ENCODE measurements around the gene TRAK1.

TRAK1 gene

DNA sequence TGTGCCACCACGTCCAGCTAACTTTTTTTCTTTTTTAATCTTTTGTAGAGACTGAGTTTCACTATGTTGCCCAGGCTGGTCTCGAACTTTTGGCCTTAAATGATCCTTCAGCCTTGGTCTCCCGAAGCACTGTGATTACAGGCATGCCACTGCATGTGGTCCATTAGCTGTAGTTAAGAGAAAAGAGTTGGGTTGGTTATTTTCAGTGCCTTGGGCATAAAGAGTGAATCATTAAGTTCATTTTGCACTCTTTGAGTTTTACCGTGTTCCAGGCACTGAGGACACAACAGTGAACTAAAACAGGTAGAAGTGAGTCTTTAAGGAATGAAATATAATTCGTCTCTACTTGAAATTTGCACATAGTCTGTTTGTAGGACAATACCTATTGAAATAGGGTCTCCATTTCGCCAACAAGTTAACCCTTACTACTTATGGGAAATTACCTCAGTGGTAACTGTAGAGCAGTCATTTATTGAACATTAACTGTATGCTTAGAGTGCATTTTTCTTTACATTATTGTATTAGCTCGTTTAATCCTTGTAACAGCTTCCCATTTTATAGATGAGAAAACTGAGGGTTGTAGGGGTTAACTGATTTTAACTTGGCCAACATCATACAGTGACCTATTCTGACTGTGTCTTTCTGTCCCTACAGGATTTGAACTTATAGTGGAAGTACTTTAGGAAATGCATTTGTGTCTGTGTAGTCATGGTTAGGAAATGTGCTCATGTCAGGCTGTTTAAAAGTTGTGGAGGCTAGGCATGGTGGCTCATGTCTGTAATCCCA, 22.7 kb upstream of the TRAK1 start:
- DNase-seq (ENCODE audit: low read depth in 2 of 2): no peak

DNA sequence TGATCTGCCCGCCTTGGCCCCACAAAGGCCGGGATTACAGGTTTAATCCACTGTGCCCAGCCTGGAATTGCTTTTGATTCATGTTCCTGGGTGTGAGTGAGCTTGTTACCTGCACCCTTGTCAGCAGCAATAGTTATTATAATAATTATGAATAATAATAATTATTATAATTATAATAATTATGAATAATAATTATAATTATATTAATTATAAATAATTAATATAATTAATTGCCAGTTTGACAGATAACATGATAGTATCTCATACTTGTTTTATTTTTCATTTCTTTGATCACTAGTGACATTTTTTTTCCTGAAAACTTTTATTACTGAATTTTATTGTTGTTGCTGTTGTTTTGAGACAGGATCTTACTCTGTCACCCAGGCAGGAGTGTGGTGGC, 21.1 kb upstream of the TRAK1 start:
- no peak for DNase-seq (ENCODE audit: low read depth in 2 of 2)

GRCh38 chr3:42070524-42070923, 20.6 kb upstream of the TRAK1 start:
- DNase-seq (ENCODE audit: low read depth in 2 of 2): no peak

GRCh38 chr3:42071904-42072812, 19.0 kb upstream of the TRAK1 start:
- DNase-seq (ENCODE audit: low read depth in 2 of 2): no peak

DNA sequence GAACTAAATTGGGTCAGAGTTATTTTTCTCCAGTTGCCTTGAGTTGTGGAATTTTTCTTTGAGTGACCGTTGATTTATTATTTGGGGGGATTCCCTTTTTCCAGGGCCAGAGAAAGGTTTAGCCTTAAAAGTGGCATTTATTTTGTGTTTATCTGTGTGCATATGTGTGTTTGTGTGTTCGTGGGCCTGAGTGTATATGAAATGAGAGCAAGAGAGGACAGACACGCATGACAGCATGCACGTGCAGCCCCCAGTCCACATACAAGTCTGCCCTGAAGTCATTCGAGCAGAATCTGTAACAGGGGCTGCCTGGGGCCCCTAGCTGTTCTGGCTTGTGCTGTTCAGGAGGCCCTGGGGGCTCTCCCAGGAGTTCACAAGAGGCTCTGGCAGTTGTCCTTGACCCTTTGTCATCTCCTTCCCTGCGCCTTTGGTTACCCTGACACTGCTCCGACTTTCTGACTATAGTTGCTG, 18.3 kb upstream of the TRAK1 start:
- no peak for DNase-seq (ENCODE audit: low read depth in 2 of 2)

DNA sequence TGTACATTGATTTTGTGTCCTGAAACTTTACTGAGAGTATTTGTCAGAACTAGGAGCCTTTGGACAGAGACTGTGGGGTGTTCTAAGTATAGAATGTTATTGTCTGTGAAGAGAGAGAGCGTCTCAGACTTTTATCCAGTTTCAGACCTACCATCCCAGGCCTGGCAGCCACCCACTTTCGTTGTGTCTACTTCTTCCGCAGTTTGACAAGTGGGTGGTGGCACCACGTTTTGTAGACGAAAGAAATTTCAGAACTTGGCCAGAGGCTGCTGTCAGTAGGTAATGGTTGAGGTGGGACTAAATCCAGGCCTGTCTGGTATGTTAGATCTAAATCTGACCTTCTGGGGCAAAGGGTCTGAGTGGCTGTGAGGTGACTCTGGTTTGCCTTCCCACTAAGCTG, 13.4 kb upstream of the TRAK1 start:
- DNase-seq (ENCODE audit: low read depth in 2 of 2): no peak

DNA sequence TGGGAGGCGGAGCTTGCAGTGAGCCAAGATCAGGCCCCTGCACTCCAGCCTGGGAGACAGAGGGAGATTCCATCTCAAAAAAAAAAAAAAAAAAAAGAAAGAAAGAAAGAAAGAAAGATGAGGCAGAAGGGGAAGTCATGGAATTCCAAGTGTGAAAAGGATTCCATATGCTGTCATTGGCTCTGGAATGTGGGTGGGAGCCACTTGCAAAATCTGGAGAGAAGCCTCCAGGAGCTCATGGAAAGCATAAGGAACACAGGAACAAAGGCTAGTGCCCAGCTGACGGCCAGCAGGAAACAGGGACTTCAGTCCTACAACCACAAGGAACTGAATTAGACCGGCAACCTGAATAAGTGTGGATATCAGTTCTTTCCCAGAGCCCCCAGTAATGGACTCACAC, 12.5 kb upstream of the TRAK1 start:
- no peak for DNase-seq (ENCODE audit: low read depth in 2 of 2)

DNA sequence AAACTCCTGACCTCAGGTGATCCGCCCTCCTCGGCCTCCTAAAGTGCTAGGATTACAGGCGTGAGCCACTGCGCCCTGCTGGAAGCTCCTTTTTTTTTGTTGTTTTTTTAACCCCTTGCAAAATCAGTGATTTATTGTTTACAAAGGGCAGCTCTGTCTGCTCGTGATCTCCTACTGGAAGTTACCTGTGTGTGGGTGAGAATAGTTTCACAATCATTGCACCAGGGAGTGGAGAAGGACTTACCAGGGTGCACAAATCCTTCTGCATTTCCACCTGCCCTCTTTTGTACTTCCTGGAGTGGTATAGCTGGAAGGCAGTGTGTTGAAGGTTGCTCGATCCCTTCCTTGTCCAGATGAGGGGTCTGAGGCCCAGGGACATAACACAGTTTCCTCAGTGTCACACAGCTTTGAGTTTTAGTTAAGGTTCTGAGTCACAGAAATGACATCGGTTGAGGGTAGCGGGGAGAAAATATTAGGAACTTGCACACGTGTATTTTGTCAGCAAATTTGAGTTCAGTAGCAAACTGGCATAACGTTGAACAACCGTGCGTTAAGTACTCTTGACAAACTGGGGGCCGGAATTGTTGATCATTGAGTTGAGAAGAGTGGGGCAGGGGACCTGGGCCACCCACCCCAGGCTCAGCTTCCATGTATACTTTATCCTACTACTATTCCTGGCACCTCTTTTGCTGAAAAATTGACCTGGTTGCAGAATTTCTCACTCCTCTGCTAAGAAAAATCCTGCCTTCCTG, 11.3 kb upstream of the TRAK1 start:
- no peak for DNase-seq (ENCODE audit: low read depth in 2 of 2)

DNA sequence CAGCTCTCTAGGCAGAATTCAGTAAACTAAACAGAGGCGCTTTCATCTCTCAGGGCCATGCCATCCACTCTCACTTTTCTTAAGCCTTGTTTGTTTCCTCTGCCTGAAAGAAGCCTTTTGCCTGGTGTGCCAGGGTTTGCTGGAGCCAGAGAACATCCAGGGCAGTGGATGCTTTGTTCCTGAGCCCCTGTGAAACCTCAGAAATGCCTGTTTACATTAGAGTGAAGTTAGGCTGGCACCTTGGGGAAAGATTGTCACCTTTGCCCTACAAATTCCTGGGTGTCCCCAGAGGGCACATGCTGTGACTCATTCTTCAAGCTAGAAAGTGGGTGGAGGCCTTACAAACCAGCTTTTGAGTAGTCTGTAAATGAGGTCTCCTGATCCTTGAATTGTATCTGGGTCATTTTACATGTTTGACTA, 10.7 kb upstream of the TRAK1 start:
- no peak for DNase-seq (ENCODE audit: low read depth in 2 of 2)

DNA sequence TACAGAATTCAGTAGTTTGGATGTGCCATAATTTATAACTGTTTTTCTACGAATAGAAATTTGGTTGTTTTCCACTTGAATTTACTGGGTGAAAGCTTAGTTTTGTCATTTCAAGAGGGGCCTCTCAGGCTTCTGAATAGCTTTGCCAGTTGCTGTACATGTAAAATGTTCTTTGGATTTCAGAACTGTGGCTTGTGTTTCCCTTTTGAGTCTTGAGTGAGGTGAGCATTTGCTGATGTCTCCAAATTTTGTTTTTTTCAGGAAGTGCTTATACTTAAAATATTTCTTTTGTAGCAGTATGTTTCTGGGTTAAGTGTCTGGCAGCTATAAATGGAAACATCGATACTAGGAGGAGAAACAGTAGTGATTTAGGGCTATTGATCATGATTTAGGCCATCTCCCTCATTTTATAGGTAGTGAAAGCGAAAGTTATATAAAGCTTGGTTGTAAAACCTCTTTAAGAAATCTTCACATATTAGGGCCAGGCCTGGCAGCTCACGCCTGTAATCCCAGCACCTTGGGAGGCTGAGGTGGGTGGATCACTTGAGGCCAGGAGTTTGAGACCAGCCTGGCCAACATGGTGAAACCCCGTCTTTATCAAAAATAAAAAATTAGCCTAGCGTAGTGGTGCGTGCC, 9.2 kb upstream of the TRAK1 start:
- no peak for DNase-seq (ENCODE audit: low read depth in 2 of 2)

DNA sequence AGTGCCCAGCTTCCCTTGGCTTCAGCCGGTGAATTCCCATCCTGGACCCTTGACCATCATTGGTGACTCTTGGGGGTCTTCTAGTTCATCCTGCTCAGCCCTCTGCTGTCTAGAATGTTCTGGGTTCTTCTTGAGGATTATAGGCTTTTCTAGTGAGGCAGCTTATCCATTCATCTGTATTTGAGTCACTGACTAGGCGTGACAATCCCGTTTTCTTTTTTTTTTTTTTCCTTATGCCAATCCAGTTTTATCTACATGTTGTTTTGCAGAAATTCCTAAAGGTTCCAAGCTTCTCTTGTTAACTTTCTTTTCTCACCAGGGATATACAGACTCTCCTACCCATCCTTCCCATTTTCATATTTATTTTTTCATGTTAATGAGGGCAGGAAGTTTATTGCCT, 6.6 kb upstream of the TRAK1 start:
- no peak for DNase-seq (ENCODE audit: low read depth in 2 of 2)

DNA sequence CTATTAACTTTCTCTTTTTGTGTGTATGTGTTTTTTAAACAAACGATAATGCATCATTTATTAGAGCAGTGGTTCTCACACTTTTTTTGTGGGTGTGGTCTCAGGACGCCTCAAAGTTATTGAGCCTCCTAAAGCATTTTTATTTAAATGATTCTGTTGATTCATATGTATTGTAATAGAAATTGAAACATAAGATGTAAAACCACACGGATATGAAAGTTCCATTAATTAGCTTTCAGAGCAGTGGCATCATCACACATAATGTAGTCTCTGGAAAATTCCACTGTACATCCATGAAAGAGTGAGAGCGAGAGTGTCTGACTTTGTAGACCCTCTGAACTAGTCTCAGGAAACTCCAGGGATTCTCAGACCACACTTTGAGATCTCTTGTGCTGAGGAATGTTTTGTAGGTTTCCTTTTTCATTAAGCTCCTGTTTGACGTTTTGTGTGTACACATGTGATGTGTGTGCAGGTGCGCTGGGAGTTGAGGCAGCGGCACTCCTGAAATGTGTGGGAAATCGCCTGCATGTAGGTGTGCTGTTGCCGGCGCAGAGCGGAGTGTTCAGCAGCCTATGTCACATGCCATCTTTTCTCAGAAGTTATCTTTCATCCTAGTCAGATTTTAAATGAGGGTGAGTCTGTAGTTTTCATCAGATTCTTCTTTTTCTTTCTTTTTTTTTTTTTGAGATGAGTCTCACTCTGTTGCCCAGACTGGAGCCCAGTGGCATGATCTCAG, 5.3 kb upstream of the TRAK1 start:
- no peak for DNase-seq (ENCODE audit: low read depth in 2 of 2)

DNA sequence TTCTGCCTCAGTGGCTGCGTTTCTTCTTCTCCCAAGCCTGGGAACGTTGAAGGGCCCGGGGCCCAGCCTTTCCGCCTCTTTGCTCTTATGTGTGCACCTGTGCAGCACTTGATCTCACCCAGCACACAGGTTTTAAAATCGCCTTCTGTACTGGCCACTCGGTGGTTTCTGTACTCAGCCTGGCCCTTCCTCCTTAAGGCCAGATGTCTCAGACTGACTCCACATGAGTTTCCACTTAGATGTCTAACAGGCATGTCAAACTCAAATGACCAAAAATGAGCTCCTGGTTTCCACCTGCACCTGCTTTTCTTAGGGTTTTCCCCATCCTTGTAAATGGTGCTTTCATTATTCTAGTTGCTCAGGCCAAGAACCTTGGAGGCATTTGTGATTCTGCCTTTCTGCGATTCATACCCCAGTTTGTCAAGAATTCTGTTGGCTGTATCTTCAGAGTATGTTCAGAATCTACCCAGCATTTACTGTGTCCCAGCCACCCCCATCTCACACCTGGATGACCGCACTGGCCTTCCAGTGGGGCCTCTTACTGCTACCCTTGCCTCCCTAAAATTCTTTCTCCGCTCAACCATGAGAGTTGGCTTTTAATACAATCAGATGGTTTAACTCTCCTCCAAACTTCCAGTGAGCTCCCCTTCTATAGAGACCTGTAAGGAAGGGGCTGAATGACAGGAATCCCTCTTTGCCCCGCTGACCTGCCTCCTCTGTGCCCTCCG, 2.2 kb upstream of the TRAK1 start:
- no peak for DNase-seq (ENCODE audit: low read depth in 2 of 2)

GRCh38 chr3:42092006-42092405, 849 bp downstream of the TRAK1 start:
- DNase-seq (ENCODE audit: low read depth in 2 of 2): no peak

GRCh38 chr3:42094128-42094527, 3.0 kb downstream of the TRAK1 start:
- no peak for DNase-seq (ENCODE audit: low read depth in 2 of 2)

DNA sequence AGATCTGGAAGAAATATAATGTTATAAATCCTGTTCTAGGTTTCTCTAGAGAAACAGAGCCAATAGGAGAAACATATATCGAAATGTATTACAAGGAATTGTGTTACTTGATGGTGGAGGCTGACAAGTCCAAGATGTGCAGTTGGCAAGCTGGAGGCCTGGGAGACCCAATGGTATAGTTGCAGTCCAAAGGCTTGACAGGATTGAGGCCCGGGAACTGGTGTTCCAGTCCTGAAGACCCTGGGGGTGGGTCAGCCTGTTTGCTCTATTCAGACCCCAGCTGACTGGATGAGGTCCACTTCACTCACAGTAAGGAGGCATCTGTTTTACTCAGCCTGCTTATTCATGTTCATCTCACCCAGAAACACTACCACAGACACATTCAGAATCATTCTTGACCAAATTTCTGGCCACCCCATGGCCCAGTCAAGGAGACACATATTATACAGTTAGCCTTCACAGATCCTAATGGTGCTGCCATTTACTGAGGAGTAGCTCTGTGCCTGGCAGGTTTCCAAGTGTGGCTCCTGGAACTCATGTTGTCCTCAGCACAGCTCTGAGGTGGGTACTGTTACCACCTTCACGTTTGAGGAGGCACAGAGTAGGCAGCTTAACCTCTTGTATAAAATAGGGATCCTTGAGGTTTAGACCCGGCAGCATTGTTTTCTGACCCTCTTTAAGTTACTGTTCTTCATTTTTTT, 3.7 kb downstream of the TRAK1 start:
- DNase-seq (ENCODE audit: low read depth in 2 of 2): no peak

- DNase-seq (ENCODE audit: low read depth in 2 of 2): no peak
Observed at GRCh38 chr3:42095540-42095939, 4.4 kb downstream of the TRAK1 start.

DNA sequence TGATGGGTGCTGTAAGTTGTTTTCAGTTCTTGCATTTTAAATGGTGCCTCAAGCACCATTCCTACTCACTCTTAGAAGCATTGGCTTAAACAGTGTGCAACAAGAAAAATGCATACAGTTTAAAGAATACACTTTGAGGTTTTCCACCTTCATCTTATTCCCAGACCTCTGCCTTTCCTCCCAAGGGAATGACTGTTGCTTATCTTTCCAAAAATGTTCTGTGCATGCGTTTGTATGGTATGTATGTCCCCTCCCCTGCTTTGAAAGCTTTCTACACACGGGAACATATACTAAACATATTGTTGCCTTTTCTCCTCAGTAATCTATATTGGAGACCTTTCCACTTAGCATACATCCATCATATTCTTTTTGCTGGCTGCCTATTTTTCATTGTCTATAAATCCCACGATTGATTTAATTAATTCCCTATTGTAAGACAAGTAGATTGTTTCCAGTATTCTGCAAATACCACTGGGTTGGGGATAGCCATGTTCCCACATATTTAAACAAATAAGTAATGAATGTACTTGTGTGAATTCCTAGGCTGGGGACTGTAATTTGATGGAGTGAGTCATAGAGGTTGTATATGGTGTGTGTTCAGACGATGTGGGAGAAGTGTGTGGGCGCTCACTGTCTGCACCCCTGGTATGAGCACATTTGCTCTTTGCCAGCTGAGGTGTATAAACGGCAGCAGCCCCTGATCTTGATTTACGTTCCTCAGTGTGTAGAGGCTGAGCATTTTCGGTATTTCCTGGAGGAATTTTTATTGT, 5.8 kb downstream of the TRAK1 start:
- DNase-seq (ENCODE audit: low read depth in 2 of 2): peak in 1 of 2 donors; percentile 11

DNA sequence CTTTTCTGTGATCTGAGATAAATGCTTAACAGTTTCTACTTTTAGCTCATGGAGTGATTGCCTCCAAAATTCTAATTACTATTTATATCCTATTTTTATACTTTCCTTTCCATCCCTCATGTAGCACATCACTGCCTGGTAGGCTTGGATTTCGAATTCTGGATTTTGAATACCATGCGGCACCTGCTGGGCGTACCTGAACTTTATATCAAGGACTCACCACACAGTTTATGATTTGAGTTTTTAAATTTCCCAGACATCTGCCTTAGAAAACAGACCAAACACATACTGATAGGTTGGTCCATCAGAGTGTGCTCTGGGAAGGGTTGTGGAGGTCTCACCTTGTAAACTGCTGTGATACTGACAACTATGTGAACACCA, 6.4 kb downstream of the TRAK1 start:
- DNase-seq (ENCODE audit: low read depth in 2 of 2): no peak

All from activated CD8-positive, alpha-beta memory T cell treated with anti-CD3 and anti-CD28 coated beads for 4 hours (primary cell).